ENCODE data around the gene SLITRK2. TPM values are rescaled to one million over a fixed set of nuclear protein-coding genes. Genes with fewer than 3 reads are reported as not detected.

SLITRK2 gene
- not detected in 2 replicates for total RNA-seq

DNA sequence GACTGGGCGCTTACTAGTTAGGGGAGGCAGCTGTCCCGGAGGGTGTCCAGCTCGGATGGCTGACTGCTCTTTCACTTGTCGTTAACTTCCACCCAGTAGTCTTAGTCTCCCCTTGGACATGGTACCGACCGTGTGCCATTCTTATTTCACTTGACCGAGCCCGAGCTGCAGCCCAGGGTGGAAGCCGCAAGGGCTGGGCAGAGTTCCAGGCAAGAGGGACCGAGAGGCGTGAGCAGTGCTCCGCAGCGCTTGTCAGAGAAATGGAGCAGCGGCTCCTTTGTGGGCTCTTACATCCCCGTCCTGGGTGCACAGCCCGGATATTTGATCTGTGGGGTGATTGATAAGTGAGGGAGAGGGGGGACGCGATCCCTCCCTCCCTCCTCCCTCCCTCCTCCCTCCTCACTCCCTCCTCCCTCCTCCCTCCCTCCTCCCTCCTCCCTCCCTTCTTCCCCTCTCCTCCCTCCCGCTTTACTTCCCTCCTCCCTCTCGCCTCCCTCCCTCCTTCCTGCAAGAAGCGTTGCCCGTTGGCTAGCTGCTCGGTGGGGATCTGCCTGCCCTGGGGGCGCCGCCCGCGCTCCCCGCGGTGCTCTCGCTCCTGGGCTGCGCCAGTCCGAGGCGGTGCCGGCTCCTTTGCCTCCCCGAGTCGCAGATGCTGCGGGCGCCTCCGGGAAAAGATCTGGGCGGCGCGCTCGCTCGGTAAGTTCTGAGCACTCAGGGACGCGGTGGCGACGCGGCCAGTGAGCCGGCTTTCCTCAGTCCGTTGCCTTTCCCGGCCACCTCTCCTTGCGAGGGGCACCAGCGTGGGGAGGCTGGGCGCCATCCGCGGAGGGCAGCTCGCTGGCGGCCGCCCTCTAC, at the start of gene SLITRK2:
Gene SLITRK2, plus strand, starts transcription at position 499 of the 855 bp plus-strand sequence. CDS start 4,597 bp downstream, outside the sequence.

